Measurements from ENCODE around the gene XYLT1.
"Not testable (repeated sequence)": the region's sequence is repeated elsewhere in the genome, so short reads cannot be mapped to it uniquely, and the experiment has no call there.

The XYLT1 gene

DNA sequence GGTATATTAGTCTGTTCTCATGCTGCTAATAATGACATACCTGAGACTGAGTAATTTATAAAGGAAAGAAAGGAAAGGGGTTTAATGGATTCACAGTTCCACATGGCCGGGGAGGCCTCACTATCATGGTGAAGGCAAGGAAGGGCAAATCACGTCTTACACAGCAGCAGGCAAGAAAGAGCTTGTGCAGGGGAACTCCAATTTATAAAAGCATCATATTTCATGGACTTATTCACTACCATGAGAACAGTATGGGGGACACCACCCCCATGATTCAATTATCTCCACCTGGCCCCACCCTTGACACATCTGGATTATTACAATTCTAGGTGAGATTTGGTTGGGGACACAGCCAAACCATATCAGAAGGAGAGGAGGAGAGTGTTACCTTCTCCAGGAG is 17.7 kb upstream of the XYLT1 start:
- DNase-seq: no peak

DNA sequence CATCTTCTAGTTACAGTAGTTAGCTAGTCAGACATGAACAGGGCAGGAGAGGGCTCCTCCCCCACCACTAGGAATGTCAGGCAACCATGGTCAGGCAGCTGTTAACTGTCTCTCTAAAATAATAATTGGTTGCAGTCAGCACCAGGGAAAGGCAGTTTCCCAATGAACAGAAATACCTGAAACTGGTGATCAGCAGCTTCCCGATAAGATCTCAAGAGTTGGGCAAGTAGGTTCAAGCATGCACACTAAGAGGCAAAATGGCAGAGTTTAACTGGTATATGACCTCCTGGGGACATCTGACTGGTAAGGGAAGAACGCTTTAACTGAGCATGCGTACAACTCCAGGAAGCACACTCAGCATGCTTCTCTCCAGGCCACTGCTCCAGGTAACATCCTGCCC is 12.6 kb upstream of the XYLT1 start:
- DNase-seq: no peak

DNA sequence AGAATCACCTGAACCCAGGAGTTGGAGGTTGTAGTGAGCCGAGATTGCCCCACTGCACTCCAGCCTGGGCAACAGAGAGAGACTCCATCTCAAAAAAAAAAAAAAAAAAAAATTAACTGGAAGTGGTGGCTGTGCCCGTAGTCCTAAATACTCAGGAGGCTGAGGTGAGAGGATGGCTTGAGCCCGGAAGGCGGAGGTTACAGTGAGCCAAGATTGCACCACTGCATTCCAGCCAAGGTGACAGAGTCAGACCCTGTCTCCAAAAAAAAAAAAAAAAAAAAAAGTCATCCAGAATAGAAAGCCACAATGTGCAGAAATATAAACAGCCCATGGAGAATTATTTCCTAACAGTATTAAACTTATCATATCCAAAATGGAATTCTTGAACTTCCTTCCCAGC is 11.6 kb upstream of the XYLT1 start:
- not testable (repeated sequence) for DNase-seq

DNA sequence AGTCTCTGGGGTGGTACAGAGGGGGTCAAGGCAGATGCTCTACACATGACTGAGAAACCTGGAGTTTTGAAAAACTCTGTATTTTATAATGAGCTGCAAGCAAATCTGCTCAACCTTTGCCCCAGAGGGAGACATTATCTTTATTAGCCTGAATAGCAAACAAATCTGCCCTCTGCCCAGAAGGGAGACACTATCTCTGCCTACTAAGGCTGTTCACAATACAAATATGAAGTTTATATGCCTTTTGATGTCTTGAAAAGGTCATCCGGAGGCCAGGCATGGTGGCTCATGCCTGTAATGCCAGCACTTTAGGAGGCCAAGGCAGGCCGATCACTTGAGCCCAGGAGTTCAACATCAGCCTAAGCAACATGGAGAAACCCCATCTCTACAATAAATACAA is 11.0 kb upstream of the XYLT1 start:
- no peak for DNase-seq

DNA sequence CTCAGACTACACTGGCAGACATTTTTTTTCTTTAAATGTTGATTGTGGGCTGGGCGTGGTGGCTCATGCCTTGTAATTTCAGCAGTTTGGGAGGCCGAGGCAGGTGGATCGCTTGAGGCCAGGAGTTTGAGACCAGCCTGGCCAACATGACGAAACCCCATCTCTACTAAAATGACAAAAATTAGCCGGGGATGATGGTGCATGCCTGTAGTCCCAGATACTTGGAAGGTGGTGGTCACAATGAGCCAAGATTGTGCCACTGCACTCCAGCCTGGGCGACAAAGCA is 6.4 kb upstream of the XYLT1 start:
- DNase-seq: not testable (repeated sequence)

DNA sequence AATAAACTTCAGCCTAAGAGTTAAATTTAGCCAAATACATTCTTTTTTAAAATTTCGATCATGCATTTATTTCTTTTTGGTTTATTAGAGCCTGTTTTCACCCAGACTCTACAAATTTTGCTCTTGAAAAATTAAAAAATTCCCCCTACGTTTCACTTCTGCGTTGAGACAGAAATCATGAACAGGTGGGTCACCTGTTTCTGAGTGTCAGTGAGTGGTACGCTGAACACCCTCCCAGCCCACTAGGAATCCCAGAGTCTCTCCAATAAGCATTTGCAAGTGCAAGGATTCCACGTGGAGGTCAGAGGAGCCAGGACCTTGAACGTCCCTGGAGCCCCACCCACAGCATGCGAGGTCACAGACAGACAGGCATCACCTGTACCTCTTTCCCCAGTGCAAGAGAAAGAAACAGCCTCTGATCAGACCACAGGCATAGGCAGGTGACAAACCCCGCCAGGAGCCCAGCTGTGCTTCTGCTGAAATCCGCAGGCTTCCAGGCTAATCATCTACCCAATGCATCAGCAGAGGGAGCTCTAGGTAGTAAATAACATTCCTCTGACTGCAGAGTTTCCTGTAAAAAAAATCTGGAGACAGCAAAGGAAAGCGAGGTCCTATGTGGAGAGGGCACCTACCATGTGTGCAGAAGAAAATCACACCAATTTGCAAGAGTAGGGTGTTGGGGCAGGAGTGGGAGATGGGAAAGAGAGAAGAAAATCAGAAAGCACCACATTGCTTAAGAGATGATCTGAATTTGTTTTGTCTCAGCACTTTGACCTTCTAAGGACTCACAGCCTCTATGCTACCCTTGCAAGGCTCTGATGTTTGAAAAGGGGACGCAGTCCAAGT is 5.9 kb upstream of the XYLT1 start:
- no peak for DNase-seq

DNA sequence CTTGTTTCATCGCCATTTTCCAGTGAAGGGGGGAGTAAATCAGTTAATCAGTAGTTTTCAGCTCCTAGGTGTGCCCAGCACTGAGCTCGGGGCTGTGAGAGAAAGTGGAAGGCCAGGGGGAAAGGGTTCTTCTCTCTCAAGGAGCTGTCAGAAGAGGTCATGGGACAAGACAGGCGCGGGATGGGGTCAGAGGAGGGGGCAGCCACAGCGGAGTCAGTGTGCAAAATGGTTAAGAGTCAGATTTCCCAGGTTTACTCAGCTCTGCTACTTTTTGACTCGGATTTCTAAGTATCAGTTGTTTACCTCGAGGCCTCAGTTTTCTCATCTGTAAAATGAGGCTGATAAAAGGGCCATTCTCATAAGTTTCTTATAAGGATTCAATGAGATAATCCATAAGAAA is 4.3 kb upstream of the XYLT1 start:
- DNase-seq: no peak

DNA sequence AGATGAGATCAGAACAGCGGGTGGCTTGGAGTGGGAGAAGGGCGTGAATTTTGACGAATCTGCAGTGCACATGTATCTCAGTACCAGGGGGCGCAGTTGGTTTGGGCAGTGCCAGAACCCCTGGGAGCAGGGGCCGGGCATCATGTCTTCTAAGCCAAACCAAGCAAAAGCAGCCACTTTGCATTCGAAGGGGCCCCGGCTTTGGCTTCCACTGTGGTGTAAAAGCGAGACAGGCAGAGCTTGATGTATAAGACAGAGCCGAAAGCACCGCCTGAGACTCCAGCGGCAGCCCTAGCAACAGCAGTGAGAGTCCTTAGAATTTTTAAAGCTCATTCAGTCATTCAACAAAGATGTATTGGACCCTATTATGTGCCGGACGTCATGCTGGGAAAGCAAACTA is 3.8 kb upstream of the XYLT1 start:
- DNase-seq: no peak

DNA sequence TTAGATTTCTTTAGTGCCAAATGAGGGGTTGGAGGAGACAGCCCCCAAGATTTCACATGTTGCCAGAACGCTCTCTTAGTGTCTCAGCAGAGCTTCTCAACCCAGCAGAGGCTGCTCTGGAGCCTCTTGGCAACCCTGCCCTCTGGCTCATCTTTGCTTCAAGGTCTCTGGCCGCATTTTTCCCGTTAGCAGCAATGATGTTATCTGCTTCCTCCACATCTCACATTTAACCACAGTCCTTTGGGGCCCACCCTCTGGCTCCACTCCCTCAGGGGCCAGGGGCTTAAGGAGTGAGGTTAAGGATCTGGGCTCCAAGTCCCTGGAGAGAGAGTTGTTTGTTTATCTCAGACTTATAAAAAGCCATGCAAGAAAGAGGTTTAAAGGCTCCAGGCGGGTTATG is 3.3 kb upstream of the XYLT1 start:
- no peak for DNase-seq

DNA sequence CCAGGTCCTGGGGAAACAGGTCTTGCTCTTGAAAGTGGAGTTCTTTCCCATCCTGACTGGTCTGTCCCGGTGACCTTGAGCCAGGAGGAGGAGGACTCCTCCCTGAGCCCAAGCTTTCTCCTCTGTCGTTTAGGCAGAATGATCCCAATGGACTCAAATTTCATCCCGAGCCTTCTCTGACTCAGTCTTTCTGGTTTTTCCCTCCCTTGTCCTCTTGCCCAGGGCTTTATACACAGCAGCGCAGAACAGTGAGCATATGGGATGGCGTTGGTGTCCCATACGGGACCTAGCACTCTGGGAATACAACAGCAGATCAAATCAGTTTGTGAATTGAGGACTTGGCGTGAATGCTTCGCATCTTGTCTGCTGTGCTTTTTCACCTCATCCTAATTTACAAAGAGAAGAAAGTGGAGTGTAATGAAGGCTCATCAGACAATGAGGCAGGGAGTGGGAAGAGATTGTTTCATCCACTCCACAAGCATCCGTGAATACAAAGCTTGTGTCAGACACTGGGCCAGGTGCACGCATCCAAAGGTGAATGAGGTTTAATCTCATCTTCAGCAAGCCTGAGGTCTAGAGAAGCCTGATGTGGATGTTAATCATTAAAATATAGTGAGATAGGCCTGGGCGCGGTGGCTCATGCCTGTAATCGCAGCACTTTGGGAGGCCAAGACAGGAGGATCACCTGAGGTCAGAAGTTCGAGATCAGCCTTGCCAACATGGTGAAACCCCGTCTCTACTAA is 1.1 kb upstream of the XYLT1 start:
- no peak for DNase-seq

DNA sequence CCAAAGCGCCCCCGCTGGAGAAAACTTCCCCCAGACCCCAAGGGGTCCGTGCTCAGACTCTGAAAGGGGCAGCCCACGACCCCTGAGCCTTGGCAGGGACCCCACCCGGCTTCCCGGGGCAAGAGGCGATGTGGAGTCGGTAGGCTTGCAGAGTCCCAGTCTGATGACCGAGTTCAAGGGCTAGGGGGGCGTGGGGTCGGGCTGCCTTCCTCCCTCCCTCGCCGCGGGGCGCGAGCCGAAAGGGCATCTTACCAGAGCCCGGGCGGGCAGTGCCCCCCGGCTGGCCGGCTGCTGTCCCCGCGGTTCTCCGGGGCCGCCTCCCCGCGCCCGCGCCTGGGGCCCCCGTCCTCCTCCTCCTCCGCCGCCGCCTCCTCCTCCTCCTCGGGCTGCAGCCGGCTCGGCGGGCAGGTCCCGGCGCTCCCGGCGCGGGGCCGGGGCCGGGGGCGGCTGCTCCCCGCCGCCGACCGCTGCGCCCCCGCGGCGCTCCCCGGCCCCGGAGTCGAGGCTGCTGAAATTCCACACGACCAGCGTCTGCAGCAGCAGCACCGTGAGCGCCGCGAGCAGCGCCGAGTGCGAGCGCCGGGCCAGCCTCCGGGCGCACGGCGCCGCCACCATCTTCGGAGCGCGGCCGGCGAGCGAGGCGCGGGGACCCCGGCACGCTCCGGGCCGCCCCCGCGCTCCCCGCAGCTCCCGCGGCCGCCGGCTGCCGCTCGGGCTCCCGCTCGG is 415 bp downstream of the XYLT1 start:
- DNase-seq: no peak

DNA sequence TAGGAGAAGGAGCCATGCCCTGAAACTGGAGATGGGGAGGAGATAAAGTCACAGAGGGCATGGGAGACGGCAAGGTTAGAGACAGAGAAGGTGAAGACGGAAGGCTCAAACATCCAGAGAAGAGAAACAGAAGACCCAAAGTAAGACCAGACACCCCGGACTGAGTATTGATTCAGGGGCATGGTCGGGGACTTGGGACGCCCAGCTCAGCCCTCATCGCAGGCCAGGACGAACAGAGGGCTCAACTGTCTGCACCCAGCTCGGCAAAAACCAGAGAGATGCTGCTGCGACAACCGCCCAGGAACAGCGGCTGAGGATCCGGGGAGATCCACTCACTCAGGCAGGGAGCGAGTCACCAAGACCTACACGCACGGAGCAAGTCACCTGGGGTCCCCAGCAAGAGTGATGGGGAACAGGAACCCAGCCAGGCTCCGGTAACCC is 999 bp downstream of the XYLT1 start:
- no peak for DNase-seq

DNA sequence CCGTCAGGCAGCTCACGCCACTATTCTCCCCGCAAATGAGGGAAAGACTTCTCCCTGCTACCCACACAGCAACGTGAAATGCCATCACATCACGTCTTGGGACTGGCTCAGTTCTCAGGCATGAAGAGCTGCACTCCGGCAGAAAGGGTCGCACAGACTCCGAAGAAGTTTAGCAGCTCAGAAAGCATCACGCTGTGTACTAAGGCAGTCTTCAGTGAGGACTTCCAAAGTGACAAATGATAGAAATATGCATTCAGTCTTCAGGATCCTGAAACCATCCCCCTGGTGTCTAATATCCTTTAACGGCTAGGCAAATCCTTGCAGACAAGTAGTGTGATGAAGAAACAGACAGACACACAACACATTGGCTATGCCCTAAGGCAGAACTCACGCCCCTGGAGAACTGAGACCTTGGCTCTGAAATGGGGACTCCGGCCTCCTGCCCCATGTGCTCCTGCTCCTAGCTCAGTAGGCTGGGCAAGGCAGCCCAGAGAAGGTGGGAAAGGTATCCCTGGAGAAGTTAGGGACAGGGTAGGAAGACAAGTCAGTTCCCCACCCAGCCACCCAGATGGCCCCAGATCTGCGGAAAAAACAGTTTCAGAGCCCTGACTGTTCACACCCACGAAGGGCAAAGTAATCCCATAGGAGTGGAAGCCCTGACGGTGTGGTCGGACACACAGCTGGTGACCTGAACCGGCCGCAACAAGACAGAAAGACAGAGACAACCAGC is 1.6 kb downstream of the XYLT1 start:
- no peak for DNase-seq

DNA sequence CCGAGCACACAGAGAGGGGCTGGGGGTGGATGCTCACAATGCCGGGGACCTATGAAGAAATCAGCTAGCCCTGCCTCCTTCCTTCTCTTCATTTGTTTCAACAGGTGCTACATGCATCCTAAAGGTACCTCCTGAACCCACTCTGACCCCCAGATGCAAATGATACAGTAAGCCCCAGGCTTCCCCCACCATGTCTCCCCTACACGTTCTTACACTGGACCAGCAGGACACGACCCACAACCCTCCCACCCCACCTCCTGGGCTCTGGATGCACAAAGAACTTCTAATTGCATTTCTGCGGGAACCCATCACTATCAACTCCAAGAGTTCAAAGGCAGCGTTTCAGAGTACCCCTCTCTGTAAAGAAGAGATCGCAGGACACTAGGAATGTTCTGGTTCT is 2.1 kb downstream of the XYLT1 start:
- DNase-seq: no peak

DNA sequence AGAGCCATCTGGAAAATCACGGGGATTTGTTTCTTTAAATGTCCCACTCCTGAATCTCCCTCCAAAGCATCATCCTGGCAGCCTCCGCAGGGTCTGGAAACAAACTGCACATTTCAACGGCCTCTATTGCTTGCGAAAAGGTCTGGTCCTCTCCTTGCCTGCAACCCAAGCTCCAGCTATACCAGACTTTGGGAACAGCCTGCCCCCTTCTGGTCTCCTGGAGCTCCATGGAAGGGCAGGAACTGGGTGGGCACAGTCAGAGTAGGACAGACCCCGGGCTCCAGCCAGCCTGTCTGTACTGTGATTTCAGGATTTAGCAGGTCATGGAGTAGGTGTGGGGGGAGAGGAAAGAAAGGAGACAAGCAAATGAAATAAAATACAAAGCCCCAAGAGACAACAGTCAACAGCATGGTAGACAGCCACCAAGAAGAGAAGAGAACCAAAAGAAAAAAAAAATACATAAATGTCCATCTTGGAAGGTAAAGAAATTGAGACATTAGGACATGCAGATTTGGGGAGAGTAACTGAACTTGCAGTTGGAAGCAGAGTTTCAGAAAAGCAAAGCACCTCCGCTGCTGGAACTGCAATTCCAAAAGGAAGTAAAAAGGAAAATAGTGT is 2.7 kb downstream of the XYLT1 start:
- no peak for DNase-seq

DNA sequence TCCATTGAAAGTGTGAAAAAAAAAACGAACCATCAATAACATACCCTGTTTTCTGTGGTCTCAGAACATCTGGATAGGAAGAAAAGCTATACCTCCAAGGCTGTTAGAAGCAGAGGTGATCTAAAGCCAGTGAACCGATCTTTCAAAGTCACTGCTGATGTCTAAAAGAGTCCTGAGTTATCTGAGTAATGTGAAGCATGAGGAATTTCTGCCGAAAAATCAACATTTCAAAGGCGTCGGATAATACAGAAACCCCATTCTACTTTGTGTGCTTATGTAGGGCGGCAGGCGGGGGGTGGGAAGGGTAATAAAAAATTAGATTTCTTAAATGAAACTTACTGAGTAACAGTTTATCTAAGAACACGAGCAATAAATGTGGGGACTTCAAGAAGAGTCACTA is 3.9 kb downstream of the XYLT1 start:
- DNase-seq: no peak

DNA sequence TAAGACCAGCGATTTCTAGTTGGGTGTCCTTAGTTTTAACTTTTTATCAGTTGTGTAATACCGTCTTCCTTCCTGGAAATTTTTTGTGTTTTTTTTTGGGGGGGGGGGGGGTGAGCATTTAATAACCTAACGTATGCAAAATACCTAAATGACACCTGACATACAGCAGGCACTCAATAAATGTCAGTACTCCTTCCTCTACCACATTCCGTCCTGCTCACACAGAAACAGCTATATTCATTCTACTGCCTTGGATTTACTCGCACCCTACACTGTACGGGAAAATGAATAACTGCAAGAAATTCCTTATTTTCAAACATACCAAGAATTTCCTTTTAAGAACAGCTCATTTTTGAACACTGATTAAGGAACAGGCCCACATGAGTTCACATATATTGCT is 5.3 kb downstream of the XYLT1 start:
- DNase-seq: no peak

DNA sequence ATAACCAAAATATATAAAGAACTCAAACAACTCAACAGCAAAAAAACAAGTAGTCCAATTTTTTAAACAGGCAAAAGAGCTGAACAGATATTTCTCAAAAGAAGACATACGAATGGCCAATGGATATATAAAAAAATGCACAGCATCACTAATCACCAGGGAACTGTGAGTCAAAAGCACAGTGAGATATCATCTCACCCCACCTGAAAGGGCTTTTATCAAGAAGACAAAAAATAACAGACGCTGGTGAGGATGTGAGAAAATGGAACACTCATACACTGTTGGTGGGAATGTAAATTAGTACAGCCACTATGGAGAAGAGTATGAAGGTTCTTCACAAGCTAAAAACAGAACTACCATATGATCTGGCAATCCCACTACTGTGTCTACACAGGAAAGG is 7.4 kb downstream of the XYLT1 start:
- no peak for DNase-seq

DNA sequence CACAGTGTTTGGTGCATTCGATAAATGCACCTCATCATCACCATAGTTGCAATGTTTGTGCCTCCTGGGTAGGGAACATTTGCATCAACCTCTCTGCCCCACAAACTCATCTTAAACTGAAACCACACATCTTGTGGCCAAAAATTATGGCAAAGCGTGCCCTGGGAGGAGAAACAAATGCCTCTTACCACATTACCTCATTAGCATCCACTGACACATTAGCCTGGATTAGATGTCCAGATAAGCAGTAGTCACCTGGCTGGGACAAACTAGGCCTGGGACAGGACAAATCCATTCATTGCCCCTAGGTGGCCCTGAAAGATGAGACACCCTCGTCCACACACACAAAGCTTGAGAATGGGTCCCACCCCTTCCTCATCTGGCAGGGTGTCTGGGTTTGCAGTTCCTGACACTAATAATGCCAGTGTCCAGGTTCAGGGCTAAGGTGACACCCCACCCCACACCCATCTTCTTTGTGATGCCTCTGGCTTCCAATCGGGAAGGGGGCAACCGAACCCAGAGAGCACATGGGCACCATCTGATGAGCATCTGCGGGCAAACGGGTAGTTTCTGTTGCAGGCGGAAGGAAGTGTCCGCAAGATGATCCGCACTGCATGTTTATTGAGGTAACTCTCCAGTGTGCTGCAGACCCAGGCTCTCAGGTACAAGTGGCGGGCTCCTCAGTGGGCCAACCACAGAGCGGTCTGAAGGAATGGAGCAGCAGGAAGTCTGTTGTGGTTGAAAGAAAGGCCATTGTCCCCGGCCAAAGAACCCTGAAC is 8.6 kb downstream of the XYLT1 start:
- DNase-seq: no peak

DNA sequence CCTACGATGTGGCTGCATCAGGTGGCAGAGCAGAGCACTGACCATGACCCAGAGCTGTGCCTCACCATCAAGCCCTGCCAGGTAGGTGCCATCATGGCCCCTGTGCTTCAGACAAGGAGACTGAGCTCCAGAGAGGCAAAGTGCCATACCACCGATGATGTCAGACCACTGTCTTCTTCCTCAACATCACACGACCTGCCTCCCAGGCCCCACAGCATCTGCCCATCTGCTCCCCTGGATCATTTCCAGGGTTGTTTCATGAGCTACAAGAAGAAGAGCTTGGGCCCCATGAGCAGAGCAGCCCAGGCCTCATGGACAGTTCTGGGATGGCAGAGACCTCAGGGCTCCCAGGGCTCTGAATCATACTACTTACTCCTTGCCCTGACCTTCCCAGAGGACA is 9.9 kb downstream of the XYLT1 start:
- DNase-seq: no peak

DNA sequence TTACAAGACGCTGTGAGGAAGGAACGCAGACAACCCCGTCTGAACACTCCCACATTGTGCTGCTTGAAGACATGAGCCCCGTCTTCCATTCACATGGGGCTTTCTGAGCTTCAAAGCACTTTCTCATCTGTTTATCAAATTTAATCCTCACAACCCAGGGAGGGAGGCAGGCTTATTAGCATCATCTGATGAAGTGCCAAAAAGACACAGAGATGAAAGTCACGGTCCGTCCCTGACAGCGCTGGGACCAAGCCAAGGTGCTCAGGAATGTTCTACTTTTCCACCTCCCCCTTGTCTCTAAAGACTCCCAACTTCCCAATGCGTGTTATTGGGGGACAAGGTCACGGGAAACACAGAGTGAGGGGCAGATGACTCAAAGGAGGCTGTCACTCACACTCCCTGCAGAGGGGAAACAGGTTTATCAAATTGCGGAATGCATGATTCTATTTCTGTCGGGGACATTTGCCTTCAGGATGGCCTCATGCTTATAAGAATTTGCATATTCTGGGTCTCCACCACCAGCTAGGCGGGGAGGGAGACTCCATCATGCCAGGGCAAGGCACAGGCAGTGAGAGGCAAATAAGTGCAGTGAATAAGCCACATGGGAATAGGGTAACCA is 10.7 kb downstream of the XYLT1 start:
- no peak for DNase-seq

DNA sequence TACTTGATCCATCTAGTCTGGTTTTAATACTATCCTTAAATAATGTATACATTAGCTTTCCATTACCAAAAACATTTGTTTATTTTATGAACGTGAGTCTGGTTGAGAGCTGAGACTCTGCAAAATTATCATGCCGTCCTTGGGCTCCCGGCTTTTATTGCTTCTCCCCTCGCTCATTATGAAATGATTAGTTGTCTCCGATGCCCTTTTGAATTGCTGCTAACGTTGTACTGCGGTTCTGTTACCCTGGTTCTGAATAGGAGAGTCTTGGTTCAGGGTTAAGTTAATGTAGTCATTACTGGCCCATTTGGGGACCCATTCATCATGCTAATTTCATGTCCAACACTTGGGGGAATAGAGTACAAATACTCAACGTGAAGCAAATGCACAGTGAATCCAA is 12.8 kb downstream of the XYLT1 start:
- DNase-seq: no peak

Data from COR-L47 (cell line).